GM21619 (cell line): ENCODE measurements around the gene KCNQ2.

Experiments
- ATAC-seq: cut with Tn5 transposase; IDR thresholded peaks from one replicate; pipeline ENCODE4 v1.9.1; 2021; ENCODE audit not compliant: unreplicated experiment

Gene KCNQ2

GRCh38 chr20:63472862-63473390 is 471 bp upstream of the KCNQ2 start:
- no peak for ATAC-seq

- ATAC-seq = no peak
These were observed 806 bp downstream of the KCNQ2 start for GRCh38 chr20:63471717-63471980.

GRCh38 chr20:63471002-63471716 is 1.3 kb downstream of the KCNQ2 start:
- no peak for ATAC-seq

- no peak for ATAC-seq
These were observed 2.0 kb downstream of the KCNQ2 start for GRCh38 chr20:63470410-63470809.

- no peak for ATAC-seq
These were observed 2.7 kb downstream of the KCNQ2 start for GRCh38 chr20:63469713-63470101.

- ATAC-seq = no peak
These were observed 3.3 kb downstream of the KCNQ2 start for GRCh38 chr20:63469019-63469712.

- ATAC-seq = no peak
These were observed 4.0 kb downstream of the KCNQ2 start for GRCh38 chr20:63468421-63468820.

GRCh38 chr20:63467294-63468083 is 5.0 kb downstream of the KCNQ2 start:
- no peak for ATAC-seq

GRCh38 chr20:63466861-63467260 is 5.6 kb downstream of the KCNQ2 start:
- no peak for ATAC-seq

- ATAC-seq = no peak
These were observed 6.1 kb downstream of the KCNQ2 start for GRCh38 chr20:63466250-63466825.

- ATAC-seq = no peak
These were observed 6.8 kb downstream of the KCNQ2 start for GRCh38 chr20:63465380-63466249.

- no peak for ATAC-seq
These were observed 8.2 kb downstream of the KCNQ2 start for GRCh38 chr20:63464289-63464635.

- ATAC-seq = no peak
These were observed 8.8 kb downstream of the KCNQ2 start for GRCh38 chr20:63463400-63464288.

- ATAC-seq = no peak
These were observed 10.2 kb downstream of the KCNQ2 start for GRCh38 chr20:63462244-63462643.

- ATAC-seq = no peak
These were observed 11.2 kb downstream of the KCNQ2 start for GRCh38 chr20:63461104-63461763.

GRCh38 chr20:63459070-63459380 is 13.4 kb downstream of the KCNQ2 start:
- ATAC-seq = no peak

GRCh38 chr20:63458170-63459069 is 14.0 kb downstream of the KCNQ2 start:
- ATAC-seq = no peak

GRCh38 chr20:63457737-63458136 is 14.7 kb downstream of the KCNQ2 start:
- no peak for ATAC-seq
